Cardiac septum (tissue), 1 donor: Measurements from ENCODE around the gene AHRR. TPM values are rescaled to one million over a fixed set of nuclear protein-coding genes. Genes with fewer than 3 reads are reported as not detected.
"Not testable (repeated sequence)": the region's sequence is repeated elsewhere in the genome, so short reads cannot be mapped to it uniquely, and the experiment has no call there.

Experiments
- DNase-seq: peaks from one replicate; pipeline ENCODE4 v3.0.0-alpha.2; 2020; ENCODE audit warnings: low spot score
- intact Hi-C: fragments of 100-400 bp; cut with DNase I; formaldehyde crosslinking; loops from one replicate; pipeline ENCODE4 v1.14.0; 2022
- total RNA-seq: library from RNA; stranded (reverse); fragmentation: NEBNext Ultra II Directional; extraction: Animal tissue kit (Norgen Biotek cat#: 25700); gene quantifications from one replicate; pipeline ENCODE4 v1.2.1, GENCODE V29; 2021
- donor health status: DM: no; HTN: no; CAD: no.

The AHRR gene
- total RNA-seq, 1 donor from 2014 or later = 0.73 TPM

DNA sequence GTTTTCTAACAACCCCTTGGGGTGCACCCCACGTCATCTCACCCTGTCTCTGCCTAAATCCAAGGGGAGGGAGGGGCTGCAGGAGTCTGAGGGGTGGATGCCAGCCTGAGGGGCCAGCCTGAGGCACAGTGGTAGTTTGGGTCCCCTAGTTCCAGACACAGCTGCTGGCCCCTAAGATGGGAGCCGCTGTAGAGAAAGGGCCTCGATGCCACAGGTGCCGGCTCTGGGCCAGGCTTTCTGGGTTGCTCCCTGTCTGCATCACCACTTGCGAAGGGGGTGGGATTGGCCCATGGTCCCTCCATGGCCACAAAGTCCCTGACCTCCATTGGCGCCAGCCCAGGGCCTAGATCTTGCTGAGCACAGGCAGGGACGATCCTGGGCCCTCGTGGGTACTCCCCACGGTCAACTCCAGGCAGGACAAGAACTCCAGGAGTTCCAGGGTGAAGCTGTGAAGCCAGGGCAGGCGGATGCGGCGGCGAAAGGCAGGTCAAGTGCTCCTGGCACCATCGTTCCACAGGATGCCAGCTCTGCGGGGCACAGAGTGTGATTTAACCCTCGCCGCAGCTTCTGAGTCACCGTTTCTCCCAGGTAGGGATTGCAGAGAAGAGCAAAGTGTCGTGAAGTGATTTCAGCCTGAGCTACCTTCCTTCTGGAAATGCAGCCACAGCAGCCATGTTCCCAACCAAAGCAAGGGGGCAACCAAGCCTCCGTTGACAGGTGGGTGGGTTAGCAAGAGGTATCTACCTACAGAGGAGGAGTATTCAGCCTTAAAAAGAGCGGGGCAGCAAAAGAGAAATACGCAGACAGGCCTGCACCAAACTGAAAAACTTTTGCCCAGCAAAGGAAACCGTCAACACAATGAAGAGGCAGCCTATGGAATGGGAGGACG is 79.9 kb downstream of the AHRR start:
- DNase-seq = peak; percentile 36
- intact Hi-C loops = no loop called here

DNA sequence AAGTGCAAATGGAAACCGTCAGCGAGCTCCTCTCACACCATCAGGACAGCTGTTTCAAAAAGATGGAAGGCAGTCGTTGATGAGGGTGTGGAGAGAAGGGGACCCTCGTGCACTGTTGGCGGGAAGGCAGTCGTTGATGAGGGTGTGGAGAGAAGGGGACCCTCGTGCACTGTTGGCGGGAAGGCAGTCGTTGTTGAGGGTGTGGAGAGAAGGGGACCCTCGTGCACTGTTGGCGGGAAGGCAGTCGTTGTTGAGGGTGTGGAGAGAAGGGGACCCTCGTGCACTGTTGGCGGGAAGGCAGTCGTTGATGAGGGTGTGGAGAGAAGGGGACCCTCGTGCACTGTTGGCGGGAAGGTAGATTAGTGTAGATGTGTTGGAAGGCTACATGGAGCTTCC is 80.7 kb downstream of the AHRR start:
- DNase-seq, intact Hi-C loops: not testable (repeated sequence)

GRCh38 chr5:402615-403359 is 81.3 kb downstream of the AHRR start:
- no peak for DNase-seq
- intact Hi-C loops = no loop called here

DNA sequence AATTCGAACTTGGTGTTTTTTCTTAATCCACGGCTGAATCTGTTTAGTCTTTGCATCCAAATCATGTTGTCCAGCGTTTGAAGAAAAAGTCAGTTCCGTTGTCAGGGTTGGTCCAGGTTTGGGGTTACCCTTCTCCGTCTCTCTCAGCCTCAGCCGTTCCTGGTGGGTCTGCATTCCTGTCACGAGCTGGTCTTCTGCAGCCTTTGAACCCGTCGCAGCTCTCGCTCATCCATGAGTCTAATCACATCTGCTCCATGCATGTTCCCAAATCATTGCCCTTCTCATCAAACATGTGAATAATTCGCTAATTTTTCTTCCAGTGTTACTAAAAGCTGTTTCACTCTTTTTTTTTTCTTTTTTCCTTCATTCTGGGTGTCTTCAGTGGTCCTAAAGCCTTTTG is 82.5 kb downstream of the AHRR start:
- no peak for DNase-seq
- intact Hi-C loops = no loop called here

DNA sequence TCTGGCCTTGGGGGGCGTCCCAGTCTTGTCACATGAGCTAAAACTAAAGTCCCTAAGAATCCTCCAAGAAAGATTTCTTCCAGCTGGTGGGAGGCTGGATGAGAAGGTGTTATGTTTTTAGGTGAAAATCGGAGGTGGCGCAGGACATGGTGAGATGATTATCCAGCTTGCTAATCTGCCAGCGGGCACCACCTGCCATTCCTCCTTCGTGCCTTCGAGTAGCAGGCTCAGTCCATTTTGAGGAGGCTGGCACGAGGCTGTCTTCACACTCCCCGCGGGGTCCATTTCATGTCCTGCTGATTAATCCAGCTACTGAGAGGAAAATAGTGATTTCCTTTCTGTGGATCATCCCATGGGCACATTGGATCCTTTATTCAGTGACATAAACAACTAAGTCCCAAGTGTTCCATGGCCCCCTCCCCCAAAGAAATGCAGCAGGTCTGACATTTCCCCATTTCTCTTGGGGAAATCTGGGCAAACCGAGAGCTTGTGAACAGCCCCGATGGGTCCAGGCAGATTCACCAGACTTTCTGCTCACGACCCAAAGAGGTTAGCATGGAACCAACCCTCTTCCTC is 83.2 kb downstream of the AHRR start:
- intact Hi-C loops = no loop called here
- DNase-seq = no peak

DNA sequence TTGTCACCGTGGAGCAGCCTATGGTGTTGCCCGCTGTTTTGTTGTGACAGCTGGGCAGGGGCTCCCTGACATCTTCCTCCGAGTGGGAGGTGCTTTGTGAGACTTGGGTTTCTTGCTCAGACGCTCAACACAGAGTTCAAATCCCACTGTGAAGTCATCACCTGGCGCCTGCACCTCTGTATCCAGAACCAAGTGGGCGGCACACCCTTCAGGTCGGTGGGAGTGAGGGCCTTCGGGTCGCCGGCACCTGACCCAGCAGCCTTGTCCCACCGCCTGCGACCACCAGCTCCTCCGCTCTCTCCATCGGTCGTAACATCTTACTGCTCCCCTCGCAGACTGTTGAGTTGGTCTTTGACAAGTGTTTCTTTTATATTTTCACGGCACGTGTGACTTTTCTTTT is 83.9 kb downstream of the AHRR start:
- intact Hi-C loops = no loop called here
- no peak for DNase-seq

DNA sequence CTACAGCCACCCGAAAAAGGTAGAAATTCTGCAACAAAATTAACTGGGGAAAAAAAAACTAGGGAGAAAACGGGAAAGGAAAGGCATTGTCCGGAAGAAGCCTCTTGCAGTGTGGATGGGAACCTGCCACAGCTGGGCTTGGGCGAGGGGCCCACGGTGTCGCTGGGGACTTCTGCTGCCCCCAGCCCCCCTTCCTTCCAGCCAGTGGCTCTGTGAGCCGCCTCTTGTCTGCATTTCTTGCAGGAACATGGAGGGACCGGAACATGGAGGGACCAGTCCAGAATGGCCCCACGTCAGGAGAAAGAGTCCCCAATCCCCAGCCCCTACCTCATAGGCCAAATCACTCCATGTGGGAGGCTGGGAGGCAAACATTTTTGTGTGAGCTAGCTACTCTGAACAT is 84.5 kb downstream of the AHRR start:
- DNase-seq = no peak

DNA sequence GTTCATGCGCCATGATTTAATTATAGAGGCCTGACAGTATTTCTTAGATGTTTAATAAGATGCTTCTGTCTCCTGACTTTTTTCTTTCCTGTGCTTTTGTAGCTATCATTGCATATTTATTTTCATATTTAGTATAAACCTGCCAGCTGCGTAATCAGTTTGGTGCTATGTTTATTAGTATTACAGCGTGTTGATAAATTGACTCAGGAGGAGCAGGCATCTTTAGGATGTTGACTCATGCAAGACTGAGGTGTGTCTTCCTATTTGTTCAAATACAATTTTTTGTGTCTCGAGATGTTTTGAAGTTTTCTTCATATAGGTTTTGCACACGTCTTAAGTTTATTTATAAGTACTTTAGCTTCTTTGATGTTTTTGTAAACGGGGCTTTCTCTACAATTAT is 85.5 kb downstream of the AHRR start:
- no peak for DNase-seq
- intact Hi-C loops = no loop called here

More for the DNA sequence above, 84.5 kb downstream of the AHRR start:
- intact Hi-C loops = no loop called here

DNA sequence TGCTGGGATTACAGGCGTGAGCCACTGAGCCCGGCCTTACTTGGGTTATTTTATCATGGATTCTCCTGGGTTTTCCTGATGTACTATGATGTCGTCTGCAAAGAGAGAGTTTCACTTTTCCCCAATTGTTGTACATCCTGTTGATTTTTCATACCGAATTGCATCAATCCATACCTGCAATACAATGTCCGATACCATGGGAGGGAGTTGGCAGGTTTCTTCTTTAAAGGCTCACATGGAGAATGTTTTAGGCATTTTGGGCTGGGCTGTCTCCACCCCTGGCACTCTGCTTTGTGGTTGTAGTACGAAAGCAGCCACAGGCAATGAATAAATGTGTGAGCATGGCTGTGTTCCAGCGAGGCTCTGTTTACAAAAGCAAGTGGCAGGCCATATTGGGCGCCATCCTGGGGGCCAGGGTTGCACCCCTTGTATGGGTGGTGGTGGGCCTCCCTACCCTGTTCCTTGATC is 86.3 kb downstream of the AHRR start:
- DNase-seq = peak; percentile 60
- intact Hi-C loops = no loop called here

DNA sequence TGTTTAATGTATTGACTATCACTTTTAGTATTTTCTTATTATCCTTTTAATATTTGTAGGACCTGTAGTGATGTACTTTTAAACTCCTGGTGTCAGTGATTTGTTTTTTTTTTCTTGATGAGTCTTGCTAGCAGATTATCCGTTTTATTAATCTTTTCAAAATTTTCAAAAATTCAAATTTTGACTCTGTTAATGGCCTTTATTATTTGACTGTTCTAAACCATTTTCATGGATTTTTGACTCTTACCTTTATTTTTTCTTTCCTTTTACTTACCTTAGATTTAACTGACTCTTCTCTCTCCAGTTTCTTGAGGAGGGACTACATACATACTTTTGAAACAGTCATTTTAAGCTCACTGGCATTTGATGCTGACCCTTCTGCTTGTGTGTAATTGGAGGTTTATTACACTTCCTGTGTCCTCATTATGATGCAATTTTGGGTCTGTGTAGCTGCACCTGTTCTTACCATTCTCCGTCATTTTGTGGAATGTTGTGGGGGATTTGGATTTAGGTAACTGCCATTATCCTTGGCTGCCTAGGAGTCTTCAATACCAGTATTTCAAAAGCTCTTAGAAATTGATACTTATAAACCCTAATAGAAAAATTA is 89.5 kb downstream of the AHRR start:
- no peak for DNase-seq
- intact Hi-C loops = no loop called here

DNA sequence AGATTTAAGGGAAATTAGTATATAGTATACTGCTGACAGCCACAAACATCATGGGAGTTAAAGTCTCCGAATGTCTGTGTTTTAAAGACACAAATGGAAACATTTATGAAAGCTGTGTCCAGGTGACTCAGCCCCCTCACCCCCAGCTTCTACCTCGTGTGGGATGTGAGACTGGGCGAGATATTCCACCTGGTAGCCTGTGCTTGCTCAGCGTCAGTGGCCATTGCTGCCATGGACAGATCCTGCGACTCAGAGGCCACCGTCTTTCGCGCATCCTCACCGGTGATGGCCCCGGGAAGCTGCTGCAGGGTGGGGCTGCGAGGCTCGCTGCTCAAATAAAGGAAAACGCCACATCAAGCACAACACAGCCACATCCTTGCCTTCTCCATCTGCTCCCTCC is 90.2 kb downstream of the AHRR start:
- DNase-seq = peak; percentile 50
- intact Hi-C loops = no loop called here

- intact Hi-C loops = not testable (repeated sequence)
- peak; percentile 75 for DNase-seq
Observed at GRCh38 chr5:414991-415927, 93.7 kb downstream of the AHRR start.

- intact Hi-C loops = no loop called here
- DNase-seq = peak; percentile 69
Observed at GRCh38 chr5:415928-416635, 94.6 kb downstream of the AHRR start.

DNA sequence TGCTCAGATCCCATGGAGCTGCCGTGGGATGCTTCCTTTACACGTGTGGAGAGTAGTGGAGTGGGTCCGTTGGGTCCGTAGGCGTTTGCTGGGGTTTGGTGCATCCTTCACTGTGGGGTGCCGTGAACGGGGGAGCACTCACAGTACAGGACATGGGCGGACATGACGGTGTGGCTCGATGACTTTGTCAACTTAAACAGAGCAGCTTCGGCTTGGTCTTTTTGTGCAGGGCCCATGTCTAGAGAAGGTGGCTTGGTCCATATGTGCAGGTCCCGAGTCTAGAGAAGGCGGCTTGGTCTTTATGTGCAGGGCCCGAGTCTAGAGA is 95.1 kb downstream of the AHRR start:
- intact Hi-C loops = no loop called here
- DNase-seq = peak; percentile 62

DNA sequence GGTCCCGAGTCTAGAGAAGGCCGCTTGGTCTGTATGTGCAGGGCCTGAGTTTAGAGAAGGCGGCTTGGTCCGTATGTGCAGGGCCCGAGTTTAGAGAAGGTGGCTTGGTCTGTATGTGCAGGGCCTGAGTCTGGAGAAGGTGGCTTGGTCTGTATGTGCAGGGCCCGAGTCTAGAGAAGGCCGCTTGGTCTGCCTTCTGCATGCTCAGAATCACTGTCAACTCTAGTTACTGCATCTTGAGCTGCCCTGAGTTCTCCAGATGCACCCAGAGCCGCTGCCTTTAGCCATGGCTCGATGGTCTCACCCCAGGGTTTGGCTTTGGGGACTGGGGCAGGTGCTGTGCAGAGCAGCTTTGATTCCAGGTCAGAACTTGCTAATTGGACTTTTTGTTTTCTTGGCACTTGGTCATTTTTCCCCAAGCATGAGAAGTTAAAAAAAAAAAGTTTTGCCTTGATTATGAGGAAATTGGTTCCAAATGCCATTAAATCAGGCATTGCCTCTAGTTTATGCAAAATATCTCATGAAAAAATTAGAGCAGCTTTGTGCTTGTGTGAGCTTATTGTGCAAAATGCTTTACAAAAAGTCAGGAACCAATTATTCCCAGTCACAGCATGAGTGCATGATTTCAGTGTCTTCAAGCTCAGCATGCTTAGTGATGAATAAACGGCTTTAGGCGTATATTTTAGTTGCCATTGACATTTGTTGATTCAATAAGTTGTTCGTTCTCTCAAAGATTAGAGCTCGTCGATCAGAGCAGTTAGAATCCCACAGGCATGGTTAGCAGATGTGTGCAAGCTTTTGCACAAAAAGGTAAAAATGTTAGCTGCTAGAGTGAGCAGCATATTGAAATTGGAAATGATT is 96.0 kb downstream of the AHRR start:
- intact Hi-C loops = no loop called here
- DNase-seq = no peak

GRCh38 chr5:418162-419121 is 96.9 kb downstream of the AHRR start:
- intact Hi-C loops = no loop called here
- peak; percentile 57 for DNase-seq

GRCh38 chr5:419970-420369 is 98.5 kb downstream of the AHRR start:
- no peak for DNase-seq
- intact Hi-C loops = no loop called here
